ACC112 (cell line): ENCODE data around the gene SLC16A7.
"Not testable (repeated sequence)": the region's sequence is repeated elsewhere in the genome, so short reads cannot be mapped to it uniquely, and the experiment has no call there.

Experiments
- H2AFZ ChIP-seq: fragments of 200-600 bp; sonication (generic); one replicate; pipeline ENCODE4 v1.6.0; 2017; ENCODE audit warnings: antibody characterized with exemption, low read length; ENCODE audit not compliant: unreplicated experiment
- H3K27ac ChIP-seq: fragments of 200-600 bp; sonication (generic); 2 replicates; pipeline ENCODE4 v1.5.1; 2014; ENCODE audit warnings: low read depth, mild to moderate bottlenecking, antibody characterized with exemption, low read length, moderate library complexity
- H3K27me3 ChIP-seq: fragments of 200-600 bp; sonication (generic); 2 replicates; pipeline ENCODE4 v1.6.1; 2014; ENCODE audit warnings: mild to moderate bottlenecking, antibody characterized with exemption, low read length, moderate library complexity, mixed read lengths; ENCODE audit not compliant: insufficient read depth
- H3K36me3 ChIP-seq: fragments of 200-600 bp; sonication (generic); 2 replicates; pipeline ENCODE4 v1.6.1; 2016; ENCODE audit warnings: mild to moderate bottlenecking, antibody characterized with exemption, low read length, moderate library complexity, mixed read lengths; ENCODE audit not compliant: insufficient read depth
- H3K4me1 ChIP-seq: fragments of 200-600 bp; sonication (generic); one replicate; pipeline ENCODE4 v1.6.1; 2016; ENCODE audit warnings: low read length, mixed read lengths; ENCODE audit not compliant: insufficient read depth, unreplicated experiment, control insufficient read depth
- H3K4me3 ChIP-seq: fragments of 200-600 bp; sonication (generic); 2 replicates; pipeline ENCODE4 v1.5.1; 2014; ENCODE audit warnings: mild to moderate bottlenecking, low read depth, low read length
- H3K79me2 ChIP-seq: fragments of 200-600 bp; sonication (generic); one replicate; pipeline ENCODE4 v1.6.0; 2016; ENCODE audit warnings: low read length; ENCODE audit not compliant: control insufficient read depth, unreplicated experiment, insufficient read depth

Gene SLC16A7

DNA sequence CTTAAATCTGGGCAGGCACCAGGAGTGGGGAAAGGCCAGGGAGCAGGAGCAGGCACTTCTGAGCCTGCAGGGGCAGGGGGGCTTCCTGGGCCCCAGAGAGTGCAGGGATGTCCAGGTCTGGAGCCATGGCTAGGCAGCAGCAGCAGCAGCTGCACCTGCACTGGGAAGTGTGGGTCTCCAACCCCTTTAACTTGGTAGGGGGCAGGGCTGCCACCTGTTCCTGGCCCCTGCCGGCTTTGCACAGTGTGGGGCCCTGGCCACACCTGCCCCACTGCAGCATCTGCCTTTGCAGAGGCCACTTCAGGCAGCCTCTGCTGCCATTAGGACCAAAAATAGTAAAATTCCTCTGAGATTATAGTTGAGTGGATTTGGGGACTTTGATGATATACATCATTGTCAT, 138.5 kb downstream of the SLC16A7 start:
- H3K36me3 ChIP-seq: no peaks in the 10 kb centered on the region
- no peaks in the 10 kb centered on the region for H3K79me2 ChIP-seq
- no peak overlapping the region for H3K27ac ChIP-seq
- H3K27me3 ChIP-seq: no peaks in the 10 kb centered on the region
- H3K4me1 ChIP-seq: peaks cover 20% of the 10 kb centered on the region
- no peak overlapping the region for H3K4me3 ChIP-seq
- no peak overlapping the region for H2AFZ ChIP-seq

DNA sequence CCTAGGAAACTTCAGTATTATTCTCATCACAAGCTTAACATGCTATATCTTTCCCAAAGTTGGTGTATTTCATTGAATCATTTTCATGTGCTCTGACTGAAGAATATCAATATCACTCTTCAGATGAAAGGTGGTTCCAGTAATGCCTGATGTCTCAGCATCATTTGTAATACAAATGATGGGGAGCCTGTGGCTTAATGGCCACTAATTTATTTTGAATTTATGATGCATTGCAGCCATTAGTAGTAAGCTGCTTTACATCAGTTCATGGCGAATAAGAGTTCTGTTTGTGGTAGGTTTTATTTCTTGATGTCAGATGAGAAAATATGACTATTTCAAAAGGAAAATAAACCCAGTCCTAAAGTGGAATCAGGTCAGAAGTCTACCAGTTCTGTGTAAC, 139.4 kb downstream of the SLC16A7 start:
- H3K27ac ChIP-seq: no peak overlapping the region
- no peaks in the 10 kb centered on the region for H3K79me2 ChIP-seq
- no peak overlapping the region for H2AFZ ChIP-seq
- no peaks in the 10 kb centered on the region for H3K36me3 ChIP-seq
- H3K4me3 ChIP-seq: no peak overlapping the region
- H3K4me1 ChIP-seq: peaks cover 20% of the 10 kb centered on the region
- no peaks in the 10 kb centered on the region for H3K27me3 ChIP-seq

DNA sequence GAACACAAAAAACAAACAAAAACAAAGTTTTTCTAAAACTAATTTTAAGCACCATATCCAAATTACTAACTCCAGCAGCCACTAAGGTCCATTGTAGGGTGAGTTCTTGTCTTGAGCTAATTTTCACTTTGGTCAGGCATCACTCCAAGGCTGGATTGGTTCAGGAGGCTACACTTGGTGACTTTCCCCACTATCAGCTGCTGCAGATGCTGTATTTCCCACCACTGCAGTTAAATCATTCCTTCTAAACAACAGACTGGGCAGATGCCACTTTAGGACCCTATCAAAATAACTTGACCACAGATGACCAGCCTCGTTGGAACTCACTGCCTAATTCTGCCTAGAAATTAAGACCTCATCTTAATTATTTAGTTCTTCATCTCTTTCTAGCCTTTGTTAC, 140.5 kb downstream of the SLC16A7 start:
- no peak overlapping the region for H2AFZ ChIP-seq
- H3K4me1 ChIP-seq: peaks cover 20% of the 10 kb centered on the region
- no peaks in the 10 kb centered on the region for H3K79me2 ChIP-seq
- no peaks in the 10 kb centered on the region for H3K27me3 ChIP-seq
- peak overlapping the region; percentile 20 for H3K27ac ChIP-seq
- H3K36me3 ChIP-seq: no peaks in the 10 kb centered on the region
- H3K4me3 ChIP-seq: no peak overlapping the region

DNA sequence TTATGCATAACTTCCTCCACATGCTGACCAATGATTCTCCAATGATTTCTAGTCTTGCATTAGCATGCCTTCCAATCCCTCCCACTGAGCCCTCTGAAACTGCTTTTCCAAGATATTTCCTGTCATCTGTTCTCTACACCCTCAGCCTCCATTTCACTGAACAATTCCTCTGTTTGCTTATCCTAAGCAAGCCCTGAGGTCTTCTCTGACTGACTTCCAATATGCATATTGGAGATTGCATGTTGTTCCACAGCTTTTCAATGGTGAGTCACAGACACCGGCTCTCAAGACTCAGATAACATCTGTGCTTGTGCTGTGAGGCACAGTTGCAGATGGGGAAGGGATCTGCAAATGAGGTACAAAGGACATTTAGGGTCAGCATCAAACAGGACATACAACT, 141.0 kb downstream of the SLC16A7 start:
- Histone ChIP-seq H3K27ac (peak overlapping the region; percentile 20), H3K36me3 (no peaks in the 10 kb centered on the region), H3K4me1 (peaks cover 20% of the 10 kb centered on the region), H3K4me3 (no peak overlapping the region), H2AFZ (no peak overlapping the region), H3K27me3 (no peaks in the 10 kb centered on the region), H3K79me2 (no peaks in the 10 kb centered on the region)

DNA sequence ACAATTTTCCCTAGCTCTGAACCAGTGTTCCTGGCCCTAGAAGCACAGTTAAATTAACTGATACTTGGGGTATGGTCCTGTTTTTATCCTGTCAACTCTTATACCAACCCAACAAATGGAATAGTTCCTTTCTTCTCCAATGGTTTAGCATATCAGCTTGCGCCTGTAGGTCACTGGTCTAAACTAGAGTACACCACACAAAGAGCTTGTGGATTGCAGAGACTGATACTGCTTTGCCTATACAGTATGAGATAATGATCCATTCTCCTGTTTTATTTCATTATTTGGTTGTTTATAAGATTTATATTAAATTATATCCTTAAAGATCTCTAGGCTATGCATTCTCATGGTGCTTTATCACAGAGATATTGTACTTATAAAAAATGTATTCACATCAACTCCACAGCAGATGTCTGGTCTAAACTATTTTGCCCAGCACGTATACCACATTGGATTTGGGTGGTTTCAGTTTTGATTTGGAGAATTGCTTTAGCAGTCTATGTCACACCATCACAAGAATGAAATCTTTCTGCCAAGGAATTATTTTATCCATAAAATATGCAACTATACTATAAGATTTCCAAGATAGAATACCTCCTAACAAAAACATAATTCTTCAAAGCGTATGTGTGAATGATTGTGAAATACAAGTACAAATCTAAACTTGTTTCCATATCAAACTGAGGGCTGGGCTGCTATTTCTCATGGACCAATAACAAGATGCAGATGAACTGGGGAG, 142.1 kb downstream of the SLC16A7 start:
- no peaks in the 10 kb centered on the region for H3K79me2 ChIP-seq
- H2AFZ ChIP-seq: peak overlapping the region; percentile 58
- H3K4me3 ChIP-seq: peak overlapping the region; percentile 83
- peak overlapping the region; percentile 67 for H3K27ac ChIP-seq
- H3K27me3 ChIP-seq: no peaks in the 10 kb centered on the region
- peaks cover 27% of the 10 kb centered on the region for H3K4me1 ChIP-seq
- H3K36me3 ChIP-seq: no peaks in the 10 kb centered on the region

DNA sequence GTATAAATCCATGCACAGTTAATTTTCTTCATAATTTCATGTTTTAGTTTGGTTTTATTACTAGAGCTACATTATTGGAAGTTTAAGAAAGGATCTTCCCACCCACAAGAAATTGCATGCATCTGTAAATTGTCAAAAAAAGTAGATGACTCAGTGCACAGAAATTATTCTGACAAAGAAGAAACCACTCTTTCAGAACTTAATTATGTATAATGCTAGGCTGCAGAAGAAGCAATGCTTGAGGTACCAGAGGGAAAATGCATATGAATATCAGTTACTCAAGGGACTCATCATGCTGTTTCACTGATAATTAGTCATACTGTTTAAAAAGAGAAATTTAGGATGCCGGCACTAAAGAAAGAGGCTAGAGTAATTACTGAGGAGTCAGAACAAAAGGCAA, 147.0 kb downstream of the SLC16A7 start:
- Histone ChIP-seq H3K79me2 (no peaks in the 10 kb centered on the region), H3K36me3 (no peaks in the 10 kb centered on the region), H3K27me3 (no peaks in the 10 kb centered on the region), H3K4me3 (no peak overlapping the region), H2AFZ (no peak overlapping the region), H3K27ac (no peak overlapping the region), H3K4me1 (peaks cover 13% of the 10 kb centered on the region)

DNA sequence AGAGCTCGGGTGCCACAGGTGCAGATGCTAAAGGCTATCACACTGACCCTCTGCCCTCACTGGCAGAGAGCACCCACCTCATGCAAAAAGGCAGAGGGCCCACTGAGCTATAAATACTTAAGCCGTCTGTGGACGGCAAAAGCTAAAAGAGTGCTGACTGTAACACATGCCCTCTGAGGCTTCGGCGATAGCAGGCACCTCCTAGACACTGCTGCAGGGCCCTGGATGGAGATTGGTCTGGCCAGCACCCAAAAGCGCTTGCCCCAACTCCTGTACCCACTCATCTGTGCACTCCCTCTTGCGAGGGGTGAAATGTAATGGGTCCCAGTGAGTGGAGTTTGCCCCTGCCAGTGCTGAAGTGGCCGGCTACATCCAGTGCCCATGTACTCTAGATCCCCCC, 148.7 kb downstream of the SLC16A7 start:
- H3K36me3 ChIP-seq: no peaks in the 10 kb centered on the region
- H3K27me3 ChIP-seq: no peaks in the 10 kb centered on the region
- H3K79me2 ChIP-seq: no peaks in the 10 kb centered on the region
- no peak overlapping the region for H3K27ac ChIP-seq
- H3K4me1 ChIP-seq: peaks cover 9% of the 10 kb centered on the region
- no peak overlapping the region for H3K4me3 ChIP-seq
- no peak overlapping the region for H2AFZ ChIP-seq

DNA sequence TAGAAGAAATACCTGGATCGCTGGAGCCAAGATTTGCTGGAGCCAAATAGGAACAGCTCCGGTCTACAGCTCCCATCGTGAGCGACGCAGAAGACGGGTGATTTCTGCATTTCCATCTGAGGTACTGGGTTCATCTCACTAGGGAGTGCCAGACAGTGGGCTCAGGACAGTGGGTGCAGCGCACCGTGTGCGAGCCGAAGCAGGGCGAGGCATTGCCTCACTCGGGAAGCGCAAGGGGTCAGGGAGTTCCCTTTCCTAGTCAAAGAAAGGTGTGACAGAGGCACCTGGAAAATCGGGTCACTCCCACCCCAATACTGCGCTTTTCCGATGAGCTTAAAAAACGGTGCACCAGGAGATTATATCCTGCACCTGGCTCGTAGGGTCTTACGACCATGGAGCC, 155.3 kb downstream of the SLC16A7 start:
- not testable (repeated sequence) for H3K36me3 ChIP-seq

DNA sequence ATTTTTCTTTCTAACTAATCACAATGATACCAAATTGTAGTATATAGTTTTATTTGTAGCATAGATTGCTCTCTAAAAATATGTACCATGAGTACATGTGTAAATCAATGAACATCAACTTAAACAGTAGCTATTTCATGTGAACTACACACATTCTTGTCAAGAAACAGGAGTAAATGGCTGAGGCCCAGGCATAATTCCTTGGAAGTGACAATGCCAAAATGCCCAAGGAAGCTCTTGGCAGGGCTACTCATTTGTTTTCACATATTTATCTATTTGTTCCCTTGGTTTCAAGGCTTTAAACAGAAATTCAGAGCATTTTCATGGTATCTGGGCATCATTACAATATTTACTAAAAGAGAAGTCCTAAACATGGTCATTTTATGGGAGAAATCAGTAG, 165.7 kb downstream of the SLC16A7 start:
- Histone ChIP-seq H3K79me2 (no peaks in the 10 kb centered on the region), H3K27ac (no peak overlapping the region), H3K36me3 (no peaks in the 10 kb centered on the region), H3K4me1 (no peaks in the 10 kb centered on the region), H3K4me3 (no peak overlapping the region), H2AFZ (no peak overlapping the region), H3K27me3 (no peaks in the 10 kb centered on the region)

More for the DNA sequence above, 155.3 kb downstream of the SLC16A7 start:
- H3K79me2 ChIP-seq, H2AFZ ChIP-seq, H3K4me1 ChIP-seq, H3K4me3 ChIP-seq, H3K27ac ChIP-seq, H3K27me3 ChIP-seq: not testable (repeated sequence)

DNA sequence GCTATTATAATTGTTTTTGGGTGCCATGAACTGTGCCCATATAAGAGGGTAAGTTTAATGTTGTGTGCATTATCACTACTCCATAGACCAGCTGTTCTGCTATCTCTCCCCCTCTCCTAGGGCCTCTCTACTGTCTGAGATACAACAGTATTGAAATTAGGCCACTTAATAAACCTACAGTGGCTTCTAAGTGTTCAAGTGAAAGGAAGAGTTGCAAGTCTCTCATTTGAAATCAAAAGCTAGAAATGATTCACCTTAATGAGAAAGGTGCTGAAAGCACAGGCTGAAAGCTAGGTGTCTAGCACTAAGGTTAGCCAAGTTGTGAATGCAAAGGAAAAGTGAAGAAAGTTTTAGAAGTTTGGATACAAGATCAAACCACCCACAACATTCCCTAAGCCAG, 168.0 kb downstream of the SLC16A7 start:
- Histone ChIP-seq H3K27me3 (no peaks in the 10 kb centered on the region), H3K4me1 (no peaks in the 10 kb centered on the region), H3K27ac (no peak overlapping the region), H3K4me3 (no peak overlapping the region), H3K79me2 (no peaks in the 10 kb centered on the region), H3K36me3 (0 out of 2 replicates have a peak, but pooled peaks cover 4% of the 10 kb centered on the region), H2AFZ (no peak overlapping the region)

DNA sequence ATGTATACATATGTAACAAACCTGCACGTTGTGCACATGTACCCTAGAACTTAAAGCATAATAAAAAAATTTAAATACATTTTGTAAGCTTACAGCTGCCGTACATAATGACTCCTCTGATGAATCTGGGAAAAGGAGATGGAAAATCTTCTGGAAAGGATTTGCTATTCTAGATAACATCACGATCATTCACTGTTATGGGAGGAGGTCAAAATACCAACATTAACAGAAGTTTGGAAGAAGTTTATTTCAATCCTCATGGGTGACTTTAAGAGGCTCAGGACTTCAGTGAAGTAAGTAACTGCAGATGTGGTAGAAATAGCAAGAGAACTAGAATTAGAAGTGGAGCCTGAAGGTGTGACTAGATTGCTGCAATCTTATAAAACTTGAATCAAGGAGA, 172.2 kb downstream of the SLC16A7 start:
- H3K4me1 ChIP-seq: no peaks in the 10 kb centered on the region

More for the DNA sequence above, 172.2 kb downstream of the SLC16A7 start:
- Histone ChIP-seq H3K36me3 (0 out of 2 replicates have a peak, but pooled peaks cover 4% of the 10 kb centered on the region), H3K27ac (no peak overlapping the region), H3K79me2 (no peaks in the 10 kb centered on the region), H2AFZ (no peak overlapping the region), H3K4me3 (no peak overlapping the region), H3K27me3 (no peaks in the 10 kb centered on the region)
